Activated naive CD8-positive, alpha-beta T cell treated with anti-CD3 and anti-CD28 coated beads for 36 hours (primary cell): Measurements from ENCODE around the gene FOXF1. TPM values are rescaled to one million over a fixed set of nuclear protein-coding genes. Genes with fewer than 3 reads are reported as not detected.

ENCODE experiments used
- DNase-seq: peaks from one replicate; pipeline ENCODE4 v3.0.0; 2021
- H3K27ac Mint-ChIP-seq: one replicate; pipeline ENCODE4 v1.8.0; 2022; ENCODE audit warnings: mild to moderate bottlenecking, moderate library complexity, mixed read lengths
- H3K27me3 Mint-ChIP-seq: one replicate; pipeline ENCODE4 v1.8.0; 2022; ENCODE audit warnings: mild to moderate bottlenecking, mixed read lengths
- H3K36me3 Mint-ChIP-seq: one replicate; pipeline ENCODE4 v1.8.0; 2021; ENCODE audit warnings: mild to moderate bottlenecking, mixed read lengths
- H3K4me1 Mint-ChIP-seq: one replicate; pipeline ENCODE4 v1.8.0; 2021; ENCODE audit warnings: mixed read lengths
- H3K4me3 Mint-ChIP-seq: one replicate; pipeline ENCODE4 v1.8.0; 2022; ENCODE audit warnings: mild to moderate bottlenecking, moderate library complexity, mixed read lengths
- H3K9me3 Mint-ChIP-seq: one replicate; pipeline ENCODE4 v1.8.0; 2022; ENCODE audit warnings: mixed read lengths
- total RNA-seq, 2 experiments: library from RNA; stranded (reverse); gene quantifications; one replicate each; pipeline ENCODE4 v1.2.3, GENCODE V29; 2021

Gene FOXF1
- total RNA-seq, 2 experiments from 2014 or later: not detected

GRCh38 chr16:86498155-86498670 lies 12.1 kb upstream of the FOXF1 start:
- H3K36me3 Mint-ChIP-seq: no peaks in the 10 kb centered on the region
- peaks cover 93% of the 10 kb centered on the region for H3K27me3 Mint-ChIP-seq
- DNase-seq: no peak
- H3K27ac Mint-ChIP-seq: no peak overlapping the region
- H3K4me1 Mint-ChIP-seq: peaks cover 9% of the 10 kb centered on the region
- no peaks in the 10 kb centered on the region for H3K9me3 Mint-ChIP-seq
- H3K4me3 Mint-ChIP-seq: no peak overlapping the region

- H3K27ac Mint-ChIP-seq: no peak overlapping the region
- H3K27me3 Mint-ChIP-seq: peaks cover 93% of the 10 kb centered on the region
- no peak for DNase-seq
- no peak overlapping the region for H3K4me3 Mint-ChIP-seq
- H3K4me1 Mint-ChIP-seq: peaks cover 9% of the 10 kb centered on the region
- no peaks in the 10 kb centered on the region for H3K9me3 Mint-ChIP-seq
- H3K36me3 Mint-ChIP-seq: no peaks in the 10 kb centered on the region
Measured at GRCh38 chr16:86498671-86499439, 11.5 kb upstream of the FOXF1 start.

- Mint-ChIP-seq H3K27me3 (peaks cover 93% of the 10 kb centered on the region), H3K36me3 (no peaks in the 10 kb centered on the region), H3K4me1 (peaks cover 9% of the 10 kb centered on the region), H3K4me3 (no peak overlapping the region), H3K9me3 (no peaks in the 10 kb centered on the region), H3K27ac (no peak overlapping the region)
- DNase-seq: no peak
Measured at GRCh38 chr16:86499440-86499786, 10.9 kb upstream of the FOXF1 start.

- H3K9me3 Mint-ChIP-seq: no peaks in the 10 kb centered on the region
- DNase-seq: no peak
- H3K4me3 Mint-ChIP-seq: no peak overlapping the region
- peaks cover 11% of the 10 kb centered on the region for H3K4me1 Mint-ChIP-seq
- no peak overlapping the region for H3K27ac Mint-ChIP-seq
- H3K36me3 Mint-ChIP-seq: no peaks in the 10 kb centered on the region
- peaks cover 93% of the 10 kb centered on the region for H3K27me3 Mint-ChIP-seq
Measured at GRCh38 chr16:86499889-86500707, 10.2 kb upstream of the FOXF1 start.

- H3K4me1 Mint-ChIP-seq: peaks cover 10% of the 10 kb centered on the region
- DNase-seq: no peak
- H3K4me3 Mint-ChIP-seq: no peak overlapping the region
- no peak overlapping the region for H3K27ac Mint-ChIP-seq
- H3K27me3 Mint-ChIP-seq: peaks cover 91% of the 10 kb centered on the region
- H3K36me3 Mint-ChIP-seq: no peaks in the 10 kb centered on the region
- H3K9me3 Mint-ChIP-seq: no peaks in the 10 kb centered on the region
Measured at GRCh38 chr16:86500708-86501510, 9.4 kb upstream of the FOXF1 start.

- H3K36me3 Mint-ChIP-seq: no peaks in the 10 kb centered on the region
- no peak for DNase-seq
- peaks cover 11% of the 10 kb centered on the region for H3K4me1 Mint-ChIP-seq
- H3K27ac Mint-ChIP-seq: no peak overlapping the region
- H3K9me3 Mint-ChIP-seq: no peaks in the 10 kb centered on the region
- no peak overlapping the region for H3K4me3 Mint-ChIP-seq
- peaks cover 91% of the 10 kb centered on the region for H3K27me3 Mint-ChIP-seq
Measured at GRCh38 chr16:86501989-86502855, 8.1 kb upstream of the FOXF1 start.

GRCh38 chr16:86502856-86503748 lies 7.2 kb upstream of the FOXF1 start:
- DNase-seq: no peak
- peaks cover 14% of the 10 kb centered on the region for H3K4me1 Mint-ChIP-seq
- no peak overlapping the region for H3K27ac Mint-ChIP-seq
- H3K4me3 Mint-ChIP-seq: no peak overlapping the region
- peaks cover 91% of the 10 kb centered on the region for H3K27me3 Mint-ChIP-seq
- H3K36me3 Mint-ChIP-seq: no peaks in the 10 kb centered on the region
- no peaks in the 10 kb centered on the region for H3K9me3 Mint-ChIP-seq

- Mint-ChIP-seq H3K4me3 (no peak overlapping the region), H3K9me3 (no peaks in the 10 kb centered on the region), H3K4me1 (peaks cover 14% of the 10 kb centered on the region), H3K36me3 (no peaks in the 10 kb centered on the region), H3K27ac (no peak overlapping the region), H3K27me3 (peaks cover 89% of the 10 kb centered on the region)
- DNase-seq: no peak
Measured at GRCh38 chr16:86503830-86504229, 6.5 kb upstream of the FOXF1 start.

GRCh38 chr16:86504315-86505184 lies 5.8 kb upstream of the FOXF1 start:
- H3K4me3 Mint-ChIP-seq: no peak overlapping the region
- no peak for DNase-seq
- H3K36me3 Mint-ChIP-seq: no peaks in the 10 kb centered on the region
- H3K27me3 Mint-ChIP-seq: peaks cover 89% of the 10 kb centered on the region
- H3K27ac Mint-ChIP-seq: no peak overlapping the region
- H3K4me1 Mint-ChIP-seq: peaks cover 17% of the 10 kb centered on the region
- no peaks in the 10 kb centered on the region for H3K9me3 Mint-ChIP-seq

GRCh38 chr16:86505185-86505898 lies 5.0 kb upstream of the FOXF1 start:
- Mint-ChIP-seq H3K36me3 (no peaks in the 10 kb centered on the region), H3K4me3 (no peak overlapping the region), H3K27me3 (peaks cover 81% of the 10 kb centered on the region), H3K9me3 (no peaks in the 10 kb centered on the region), H3K27ac (no peak overlapping the region), H3K4me1 (peaks cover 17% of the 10 kb centered on the region)
- DNase-seq: no peak

- H3K27ac Mint-ChIP-seq: no peak overlapping the region
- no peak overlapping the region for H3K4me3 Mint-ChIP-seq
- no peaks in the 10 kb centered on the region for H3K9me3 Mint-ChIP-seq
- H3K27me3 Mint-ChIP-seq: peaks cover 78% of the 10 kb centered on the region
- no peaks in the 10 kb centered on the region for H3K36me3 Mint-ChIP-seq
- no peak for DNase-seq
- peaks cover 17% of the 10 kb centered on the region for H3K4me1 Mint-ChIP-seq
Measured at GRCh38 chr16:86505899-86506864, 4.1 kb upstream of the FOXF1 start.
